A172 (cell line): ENCODE data around the gene LGMN. TPM values are rescaled to one million over a fixed set of nuclear protein-coding genes. Genes with fewer than 3 reads are reported as not detected.

Source experiments
- DNase-seq: peaks from one replicate; pipeline ENCODE4 v3.0.0-alpha.2; 2015; ENCODE audit warnings: low spot score
- total RNA-seq: library from RNA; depleted of rRNA; stranded (reverse); fragments of >200 nt; shearing (Covaris generic); gene quantifications from 2 replicates; pipeline ENCODE4 v1.2.3, GENCODE V29; 2014

The LGMN gene
- total RNA-seq, 1 experiment from 2014 or later, result 13.0 TPM

GRCh38 chr14:92677087-92677668 lies 71.2 kb downstream of the LGMN start:
- DNase-seq, result no peak

GRCh38 chr14:92676403-92677086 lies 71.9 kb downstream of the LGMN start:
- DNase-seq, result no peak

GRCh38 chr14:92675976-92676375 lies 72.5 kb downstream of the LGMN start:
- no peak for DNase-seq

GRCh38 chr14:92675421-92675820 lies 73.0 kb downstream of the LGMN start:
- DNase-seq, result no peak

GRCh38 chr14:92673601-92674150 lies 74.8 kb downstream of the LGMN start:
- DNase-seq, result no peak

GRCh38 chr14:92670643-92671366 lies 77.6 kb downstream of the LGMN start:
- DNase-seq, result no peak

- no peak for DNase-seq
Measured at GRCh38 chr14:92670160-92670559, 78.3 kb downstream of the LGMN start.

GRCh38 chr14:92668276-92668973 lies 80.0 kb downstream of the LGMN start:
- no peak for DNase-seq

GRCh38 chr14:92666251-92666650 lies 82.2 kb downstream of the LGMN start:
- DNase-seq, result no peak

- no peak for DNase-seq
Measured at GRCh38 chr14:92665661-92666110, 82.7 kb downstream of the LGMN start.

- no peak for DNase-seq
Measured at GRCh38 chr14:92663049-92663448, 85.4 kb downstream of the LGMN start.

- DNase-seq, result no peak
Measured at GRCh38 chr14:92660571-92660970, 87.9 kb downstream of the LGMN start.

- DNase-seq, result no peak
Measured at GRCh38 chr14:92659765-92660561, 88.5 kb downstream of the LGMN start.

- DNase-seq, result no peak
Measured at GRCh38 chr14:92658684-92659083, 89.7 kb downstream of the LGMN start.

- no peak for DNase-seq
Measured at GRCh38 chr14:92658160-92658559, 90.3 kb downstream of the LGMN start.

- DNase-seq, result no peak
Measured at GRCh38 chr14:92657457-92658142, 90.8 kb downstream of the LGMN start.

- DNase-seq, result no peak
Measured at GRCh38 chr14:92656306-92657081, 91.9 kb downstream of the LGMN start.

GRCh38 chr14:92655419-92656201 lies 92.8 kb downstream of the LGMN start:
- no peak for DNase-seq
